ENCODE results near the gene VCL. TPM values are rescaled to one million over a fixed set of nuclear protein-coding genes. Genes with fewer than 3 reads are reported as not detected.
"Not testable (repeated sequence)": the region's sequence is repeated elsewhere in the genome, so short reads cannot be mapped to it uniquely, and the experiment has no call there.

VCL gene
- total and polyA plus RNA-seq, 2 donors (not counting 1 experiment from before 2014, with no cell fraction given), result 161 to 316 TPM

DNA sequence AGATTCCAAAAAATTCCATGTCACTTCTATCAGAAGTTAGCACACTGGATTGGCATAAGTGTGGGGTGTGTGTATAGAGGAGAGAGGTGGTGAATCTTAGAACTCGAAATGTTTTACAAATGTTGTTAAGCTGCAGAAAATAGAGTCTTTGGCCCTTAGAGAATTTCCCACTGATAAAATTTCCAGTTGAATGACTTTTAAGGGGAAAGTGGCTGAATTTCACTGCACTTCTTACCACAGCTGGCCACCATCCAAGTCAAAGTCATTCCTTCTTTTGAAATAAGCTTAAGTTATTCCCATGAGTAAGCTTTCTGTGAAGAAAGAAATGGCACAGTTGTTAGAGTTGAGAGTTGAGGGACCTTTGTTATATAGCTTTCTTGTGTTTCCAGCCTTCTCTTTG lies 13.9 kb downstream of the VCL start:
- TF ChIP-seq EZH2 (IDR thresholded peaks at IDR 0.05; ENCODE audit: low read length, missing control alignments) (no peak), CTCF (conservative IDR thresholded peaks at IDR 0.05 in 1 of 2, IDR thresholded peaks at IDR 0.05 in 1 of 2; ENCODE audit: low read depth in 1 of 2, low read length in 2 of 2) (no peak)
- H3K9me3 ChIP-seq (ENCODE audit: control insufficient read depth, insufficient read depth, low read depth, low read length), result no peaks in the 10 kb centered on the region
- no peak overlapping the region for H3K9ac ChIP-seq (ENCODE audit: insufficient read depth, low read length)
- peaks cover 39% of the 10 kb centered on the region for H3K4me1 ChIP-seq (ENCODE audit: control insufficient read depth, extremely low read depth, insufficient read depth, low read length)
- H2AFZ ChIP-seq (ENCODE audit: low read length), result no peak overlapping the region
- H3K4me3 ChIP-seq (replicated peaks in 1 of 4; ENCODE audit: control extremely low read depth in 1 of 4, insufficient read depth in 1 of 4, low read depth in 3 of 4, low read length in 4 of 4), result peak overlapping the region in 2 of 4 experiments; percentile 20 to 27
- no peaks in the 10 kb centered on the region for H3K27me3 ChIP-seq (ENCODE audit: control insufficient read depth, insufficient read depth, low read length)
- H3K4me2 ChIP-seq (ENCODE audit: extremely low read depth, insufficient read depth, low read length), result peak overlapping the region; percentile 90
- DNase-seq (ENCODE audit: low read depth in 2 of 2), result peak; percentile 94
- H3K79me2 ChIP-seq (ENCODE audit: control insufficient read depth, insufficient read depth, low read length), result peaks cover 96% of the 10 kb centered on the region
- H3K36me3 ChIP-seq (ENCODE audit: control insufficient read depth, insufficient read depth, low read length), result peaks cover 7% of the 10 kb centered on the region
- H4K20me1 ChIP-seq (ENCODE audit: control insufficient read depth, extremely low read depth, insufficient read depth, low read length), result peaks cover 4% of the 10 kb centered on the region
- H3K27ac ChIP-seq (ENCODE audit: insufficient read depth, low read length), result peak overlapping the region; percentile 9

DNA sequence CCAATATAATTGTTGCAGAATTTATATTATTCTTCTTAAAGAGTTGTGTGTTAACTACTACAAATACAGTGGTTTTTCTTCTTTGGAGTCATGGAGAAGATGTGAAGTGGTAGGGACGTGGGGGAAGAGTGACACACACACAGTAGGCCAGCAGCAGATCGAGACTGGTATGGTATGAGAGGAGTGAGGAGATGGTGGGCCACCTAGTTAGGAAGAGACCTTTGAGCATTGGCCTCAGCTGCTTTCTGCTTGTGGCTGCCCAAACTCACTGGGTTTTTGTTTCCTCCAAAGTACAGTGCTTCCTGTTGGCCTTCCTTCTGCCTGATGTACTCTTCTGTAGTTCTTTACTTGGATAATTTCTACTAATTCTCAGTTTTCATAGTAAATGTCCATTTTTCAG lies 14.6 kb downstream of the VCL start:
- Histone ChIP-seq H3K4me2 (ENCODE audit: extremely low read depth, insufficient read depth, low read length) (no peak overlapping the region), H3K27ac (ENCODE audit: insufficient read depth, low read length) (peak overlapping the region; percentile 52), H3K36me3 (ENCODE audit: control insufficient read depth, insufficient read depth, low read length) (peaks cover 4% of the 10 kb centered on the region), H3K9me3 (ENCODE audit: control insufficient read depth, insufficient read depth, low read depth, low read length) (no peaks in the 10 kb centered on the region), H3K9ac (ENCODE audit: insufficient read depth, low read length) (no peak overlapping the region), H4K20me1 (ENCODE audit: control insufficient read depth, extremely low read depth, insufficient read depth, low read length) (peaks cover 4% of the 10 kb centered on the region), H3K4me3 (replicated peaks in 1 of 4; ENCODE audit: control extremely low read depth in 1 of 4, insufficient read depth in 1 of 4, low read depth in 3 of 4, low read length in 4 of 4) (no peak overlapping the region), H3K79me2 (ENCODE audit: control insufficient read depth, insufficient read depth, low read length) (peaks cover 94% of the 10 kb centered on the region), H3K4me1 (ENCODE audit: control insufficient read depth, extremely low read depth, insufficient read depth, low read length) (peaks cover 36% of the 10 kb centered on the region), H2AFZ (ENCODE audit: low read length) (no peak overlapping the region), H3K27me3 (ENCODE audit: control insufficient read depth, insufficient read depth, low read length) (no peaks in the 10 kb centered on the region)
- TF ChIP-seq EZH2 (IDR thresholded peaks at IDR 0.05; ENCODE audit: low read length, missing control alignments) (no peak), CTCF (conservative IDR thresholded peaks at IDR 0.05 in 1 of 2, IDR thresholded peaks at IDR 0.05 in 1 of 2; ENCODE audit: low read depth in 1 of 2, low read length in 2 of 2) (no peak)
- DNase-seq (ENCODE audit: low read depth in 2 of 2), result no peak

GRCh38 chr10:74013004-74013403 lies 15.1 kb downstream of the VCL start:
- Histone ChIP-seq H3K4me3 (replicated peaks in 1 of 4; ENCODE audit: control extremely low read depth in 1 of 4, insufficient read depth in 1 of 4, low read depth in 3 of 4, low read length in 4 of 4) (no peak overlapping the region), H3K9me3 (ENCODE audit: control insufficient read depth, insufficient read depth, low read depth, low read length) (no peaks in the 10 kb centered on the region), H3K27ac (ENCODE audit: insufficient read depth, low read length) (no peak overlapping the region), H2AFZ (ENCODE audit: low read length) (no peak overlapping the region), H4K20me1 (ENCODE audit: control insufficient read depth, extremely low read depth, insufficient read depth, low read length) (peaks cover 4% of the 10 kb centered on the region), H3K4me2 (ENCODE audit: extremely low read depth, insufficient read depth, low read length) (peak overlapping the region; percentile 8), H3K9ac (ENCODE audit: insufficient read depth, low read length) (no peak overlapping the region), H3K36me3 (ENCODE audit: control insufficient read depth, insufficient read depth, low read length) (peaks cover 4% of the 10 kb centered on the region), H3K4me1 (ENCODE audit: control insufficient read depth, extremely low read depth, insufficient read depth, low read length) (peaks cover 36% of the 10 kb centered on the region), H3K27me3 (ENCODE audit: control insufficient read depth, insufficient read depth, low read length) (no peaks in the 10 kb centered on the region), H3K79me2 (ENCODE audit: control insufficient read depth, insufficient read depth, low read length) (peaks cover 94% of the 10 kb centered on the region)
- no peak for DNase-seq (ENCODE audit: low read depth in 2 of 2)
- no peak for TF ChIP-seq EZH2 (IDR thresholded peaks at IDR 0.05; ENCODE audit: low read length, missing control alignments)
- no peak for TF ChIP-seq CTCF (conservative IDR thresholded peaks at IDR 0.05 in 1 of 2, IDR thresholded peaks at IDR 0.05 in 1 of 2; ENCODE audit: low read depth in 1 of 2, low read length in 2 of 2)

GRCh38 chr10:74014574-74014973 lies 16.7 kb downstream of the VCL start:
- H2AFZ ChIP-seq (ENCODE audit: low read length); H3K4me2 ChIP-seq (ENCODE audit: extremely low read depth, insufficient read depth, low read length); H4K20me1 ChIP-seq (ENCODE audit: control insufficient read depth, extremely low read depth, insufficient read depth, low read length); H3K4me3 ChIP-seq (replicated peaks in 1 of 4; ENCODE audit: control extremely low read depth in 1 of 4, insufficient read depth in 1 of 4, low read depth in 3 of 4, low read length in 4 of 4); H3K27me3 ChIP-seq (ENCODE audit: control insufficient read depth, insufficient read depth, low read length); H3K9me3 ChIP-seq (ENCODE audit: control insufficient read depth, insufficient read depth, low read depth, low read length); H3K9ac ChIP-seq (ENCODE audit: insufficient read depth, low read length); H3K36me3 ChIP-seq (ENCODE audit: control insufficient read depth, insufficient read depth, low read length); H3K27ac ChIP-seq (ENCODE audit: insufficient read depth, low read length); DNase-seq (ENCODE audit: low read depth in 2 of 2): not testable (repeated sequence)
- Histone ChIP-seq H3K4me1 (ENCODE audit: control insufficient read depth, extremely low read depth, insufficient read depth, low read length) (peaks cover 27% of the 10 kb centered on the region), H3K79me2 (ENCODE audit: control insufficient read depth, insufficient read depth, low read length) (peaks cover 95% of the 10 kb centered on the region)
